PFSK-1 (cell line): Measurements from ENCODE around the gene ATAD1.

Experiments used
- FOXP2 ChIP-seq: optimal IDR thresholded peaks from 2 replicates; pipeline ENCODE3; 2011; ENCODE audit warnings: borderline replicate concordance, control low read depth, inconsistent platforms; ENCODE audit not compliant: insufficient read depth; ENCODE audit errors: extremely low read length, extremely low read depth
- POLR2AphosphoS5 ChIP-seq: IDR thresholded peaks from 2 replicates; pipeline ENCODE4 v1.6.1; 2012; ENCODE audit warnings: low read depth, mild to moderate bottlenecking, control low read depth, low read length, moderate library complexity
- SIN3A ChIP-seq: IDR thresholded peaks from 2 replicates; pipeline ENCODE4 v1.6.1; 2012; ENCODE audit warnings: mild to moderate bottlenecking, low read length, moderate library complexity, borderline replicate concordance; ENCODE audit not compliant: insufficient read depth
- TAF1 ChIP-seq: IDR thresholded peaks from 2 replicates; pipeline ENCODE4 v1.6.1; 2012; ENCODE audit warnings: low read length, control low read depth, borderline replicate concordance; ENCODE audit not compliant: insufficient read depth
- TF ChIP-seq, protein P1 (sequence below), 2 experiments: IDR thresholded peaks; 2 replicates each; pipeline versions ENCODE4 v1.6.1 to v1.8.0; 2011 to 2012; ENCODE audit warnings: low read depth in 2 of 2, low read length in 2 of 2, control low read depth in 1 of 2, inconsistent platforms in 1 of 2, mild to moderate bottlenecking in 1 of 2, moderate library complexity in 1 of 2; ENCODE audit not compliant: insufficient read depth in 1 of 2

Gene ATAD1

DNA sequence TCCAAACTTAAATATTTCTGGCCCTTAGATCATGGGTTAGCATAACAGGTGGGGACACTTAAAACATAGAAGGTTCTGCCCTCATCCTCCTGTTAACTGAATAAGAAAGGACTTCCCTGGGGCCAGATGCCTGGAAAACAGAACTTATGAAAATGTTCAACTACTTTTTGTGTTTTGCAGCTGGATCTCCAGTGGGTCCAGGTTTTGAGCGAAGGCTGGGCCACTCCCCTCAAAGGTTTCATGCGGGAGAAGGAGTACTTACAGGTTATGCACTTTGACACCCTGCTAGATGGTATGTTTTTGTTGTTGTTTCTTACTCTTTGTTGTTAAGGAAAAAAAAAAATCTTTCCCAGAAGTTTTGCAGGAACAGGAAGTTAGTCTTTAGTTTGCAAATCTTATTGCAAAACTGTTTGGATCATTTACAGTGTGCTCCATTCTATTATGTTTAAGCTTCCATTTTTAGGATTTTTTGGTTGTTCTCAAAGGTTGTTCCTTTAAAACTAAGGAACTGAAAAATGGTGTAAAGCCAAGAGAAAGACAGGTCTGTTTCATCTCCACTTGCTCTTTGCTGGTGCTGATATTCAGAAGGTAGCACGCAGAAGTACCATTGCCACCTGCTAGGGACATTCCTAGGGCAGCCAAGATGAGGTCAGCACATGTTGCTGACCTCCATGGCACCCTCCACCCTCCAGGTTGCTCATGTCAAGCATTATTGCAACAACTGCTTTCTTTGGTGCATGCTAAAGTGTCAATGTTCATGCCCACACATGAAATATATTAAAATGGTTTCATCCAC is 102.3 kb downstream of the ATAD1 start:
- TF ChIP-seq POLR2AphosphoS5 (no peak), SIN3A (no peak), FOXP2 (no peak), TAF1 (no peak)
- TF ChIP-seq, protein P1, sequence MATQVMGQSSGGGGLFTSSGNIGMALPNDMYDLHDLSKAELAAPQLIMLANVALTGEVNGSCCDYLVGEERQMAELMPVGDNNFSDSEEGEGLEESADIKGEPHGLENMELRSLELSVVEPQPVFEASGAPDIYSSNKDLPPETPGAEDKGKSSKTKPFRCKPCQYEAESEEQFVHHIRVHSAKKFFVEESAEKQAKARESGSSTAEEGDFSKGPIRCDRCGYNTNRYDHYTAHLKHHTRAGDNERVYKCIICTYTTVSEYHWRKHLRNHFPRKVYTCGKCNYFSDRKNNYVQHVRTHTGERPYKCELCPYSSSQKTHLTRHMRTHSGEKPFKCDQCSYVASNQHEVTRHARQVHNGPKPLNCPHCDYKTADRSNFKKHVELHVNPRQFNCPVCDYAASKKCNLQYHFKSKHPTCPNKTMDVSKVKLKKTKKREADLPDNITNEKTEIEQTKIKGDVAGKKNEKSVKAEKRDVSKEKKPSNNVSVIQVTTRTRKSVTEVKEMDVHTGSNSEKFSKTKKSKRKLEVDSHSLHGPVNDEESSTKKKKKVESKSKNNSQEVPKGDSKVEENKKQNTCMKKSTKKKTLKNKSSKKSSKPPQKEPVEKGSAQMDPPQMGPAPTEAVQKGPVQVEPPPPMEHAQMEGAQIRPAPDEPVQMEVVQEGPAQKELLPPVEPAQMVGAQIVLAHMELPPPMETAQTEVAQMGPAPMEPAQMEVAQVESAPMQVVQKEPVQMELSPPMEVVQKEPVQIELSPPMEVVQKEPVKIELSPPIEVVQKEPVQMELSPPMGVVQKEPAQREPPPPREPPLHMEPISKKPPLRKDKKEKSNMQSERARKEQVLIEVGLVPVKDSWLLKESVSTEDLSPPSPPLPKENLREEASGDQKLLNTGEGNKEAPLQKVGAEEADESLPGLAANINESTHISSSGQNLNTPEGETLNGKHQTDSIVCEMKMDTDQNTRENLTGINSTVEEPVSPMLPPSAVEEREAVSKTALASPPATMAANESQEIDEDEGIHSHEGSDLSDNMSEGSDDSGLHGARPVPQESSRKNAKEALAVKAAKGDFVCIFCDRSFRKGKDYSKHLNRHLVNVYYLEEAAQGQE (IDR thresholded peaks at IDR 0.05; ENCODE audit: insufficient read depth in 1 of 2, low read depth in 2 of 2, low read length in 2 of 2) = no peak

- TF ChIP-seq FOXP2 (no peak), SIN3A (no peak), TAF1 (no peak), POLR2AphosphoS5 (no peak)
- TF ChIP-seq, protein P1 (IDR thresholded peaks at IDR 0.05; ENCODE audit: insufficient read depth in 1 of 2, low read depth in 2 of 2, low read length in 2 of 2) = no peak
These were observed 104.3 kb downstream of the ATAD1 start for GRCh38 chr10:87713707-87714106.

GRCh38 chr10:87712913-87713616 is 105.0 kb downstream of the ATAD1 start:
- TF ChIP-seq POLR2AphosphoS5 = no peak
- no peak for TF ChIP-seq TAF1
- TF ChIP-seq, protein P1 (IDR thresholded peaks at IDR 0.05; ENCODE audit: insufficient read depth in 1 of 2, low read depth in 2 of 2, low read length in 2 of 2) = no peak
- no peak for TF ChIP-seq FOXP2
- TF ChIP-seq SIN3A = no peak

GRCh38 chr10:87707254-87707653 is 110.8 kb downstream of the ATAD1 start:
- no peak for TF ChIP-seq SIN3A

- TF ChIP-seq, protein P1 (IDR thresholded peaks at IDR 0.05; ENCODE audit: insufficient read depth in 1 of 2, low read depth in 2 of 2, low read length in 2 of 2) = no peak
- TF ChIP-seq SIN3A = no peak
- TF ChIP-seq POLR2AphosphoS5 = no peak
- TF ChIP-seq FOXP2 = no peak
- no peak for TF ChIP-seq TAF1
These were observed 111.3 kb downstream of the ATAD1 start for GRCh38 chr10:87706731-87707130.
